GM19438 (cell line): ENCODE measurements around the gene TLE4.
"Not testable (repeated sequence)": the region's sequence is repeated elsewhere in the genome, so short reads cannot be mapped to it uniquely, and the experiment has no call there.

ENCODE experiments used
- ATAC-seq: cut with Tn5 transposase; IDR thresholded peaks from one replicate; pipeline ENCODE4 v1.9.1; 2021; ENCODE audit warnings: low read depth; ENCODE audit not compliant: unreplicated experiment

The TLE4 gene

DNA sequence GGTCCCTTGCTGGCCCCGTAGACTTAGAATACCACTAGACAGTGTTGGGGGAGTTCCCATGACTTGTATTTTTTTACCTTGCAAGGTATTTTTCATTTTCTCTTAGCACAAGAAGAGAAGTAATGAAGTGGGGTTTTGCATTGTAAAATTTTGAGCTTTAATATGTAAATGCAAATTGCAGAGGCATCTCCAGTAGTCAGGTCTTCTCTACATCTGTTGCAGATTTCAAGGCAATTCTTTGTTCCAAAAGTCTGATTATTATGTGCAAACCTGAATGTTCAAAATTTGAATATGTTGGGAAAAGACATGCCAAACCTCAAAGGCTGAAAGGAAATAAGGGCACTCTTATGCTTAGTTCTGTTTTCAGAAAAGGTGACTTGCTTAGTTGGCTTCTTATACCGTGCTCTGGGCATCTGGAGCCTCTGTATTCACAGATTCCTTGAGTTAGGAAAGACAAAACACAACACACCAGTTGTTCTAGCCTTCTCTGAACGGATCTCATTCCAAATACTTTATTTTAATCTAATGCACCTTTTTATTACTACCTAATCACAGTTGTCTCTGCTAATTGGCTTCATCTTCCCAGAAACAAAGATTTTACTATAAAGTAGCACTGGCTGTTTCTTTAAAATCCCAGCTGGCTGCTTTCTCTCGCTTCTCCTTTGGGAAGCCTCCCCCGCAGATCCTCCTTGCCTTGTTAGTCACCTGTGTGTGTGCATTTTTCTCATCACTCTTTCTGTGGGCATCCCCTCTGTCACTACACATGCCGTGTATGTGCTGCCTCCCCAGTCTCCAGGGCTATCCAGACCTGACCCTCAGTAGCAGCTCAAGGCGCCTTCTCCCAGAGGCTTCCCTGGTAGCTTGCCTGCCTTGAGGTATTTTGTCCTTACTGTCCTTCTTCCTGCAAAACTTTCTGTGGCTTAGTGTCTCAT, 138.2 kb downstream of the TLE4 start:
- ATAC-seq = no peak

DNA sequence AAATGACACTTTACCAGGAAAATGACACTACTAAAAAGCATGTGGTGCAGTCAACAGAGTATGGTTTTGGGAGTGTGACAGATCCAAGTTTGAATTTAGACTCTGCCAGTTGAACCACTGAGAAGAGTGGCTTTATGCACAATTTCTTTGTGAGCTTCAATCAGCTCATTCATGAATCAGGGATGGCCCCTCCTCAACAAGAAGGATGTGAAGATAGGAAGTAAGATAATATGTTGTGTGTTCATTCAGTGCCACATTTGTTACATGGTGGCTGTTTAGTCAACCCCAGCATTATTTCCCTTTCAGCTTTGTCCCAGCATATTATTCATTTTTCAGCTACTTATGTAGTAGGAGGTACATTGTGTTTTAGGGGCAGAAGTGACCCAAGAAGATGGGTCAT, 140.1 kb downstream of the TLE4 start:
- ATAC-seq = no peak

DNA sequence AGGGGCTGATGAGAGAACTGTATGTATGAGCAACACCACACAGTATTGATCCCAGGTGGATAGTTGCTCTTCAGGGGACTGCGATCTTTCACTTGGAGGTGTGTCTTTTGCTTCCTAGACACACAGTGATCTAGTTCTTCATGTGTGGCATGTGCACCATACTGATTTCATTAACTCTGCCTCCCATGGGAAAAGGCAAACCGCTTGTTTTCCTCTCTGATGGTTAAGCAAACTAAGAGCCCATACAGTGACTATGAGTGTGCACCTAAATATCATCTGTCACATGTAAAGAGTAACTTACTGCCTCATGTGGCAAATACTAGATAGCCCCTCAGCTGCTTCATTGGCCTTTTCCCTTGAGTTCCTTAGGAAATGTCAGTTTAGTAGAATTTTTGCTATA, 147.3 kb downstream of the TLE4 start:
- no peak for ATAC-seq

DNA sequence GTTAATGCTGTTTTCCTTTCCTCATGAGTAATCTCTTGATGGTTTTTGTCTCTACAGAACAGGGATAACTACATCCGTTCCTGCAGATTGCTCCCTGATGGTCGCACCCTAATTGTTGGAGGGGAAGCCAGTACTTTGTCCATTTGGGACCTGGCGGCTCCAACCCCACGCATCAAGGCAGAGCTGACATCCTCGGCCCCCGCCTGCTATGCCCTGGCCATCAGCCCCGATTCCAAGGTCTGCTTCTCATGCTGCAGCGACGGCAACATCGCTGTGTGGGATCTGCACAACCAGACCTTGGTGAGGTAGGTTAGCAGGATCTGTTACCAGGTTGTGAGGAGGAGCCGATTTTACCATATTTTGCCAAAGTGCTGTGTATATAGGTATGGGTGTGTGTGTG, 148.2 kb downstream of the TLE4 start:
- no peak for ATAC-seq

DNA sequence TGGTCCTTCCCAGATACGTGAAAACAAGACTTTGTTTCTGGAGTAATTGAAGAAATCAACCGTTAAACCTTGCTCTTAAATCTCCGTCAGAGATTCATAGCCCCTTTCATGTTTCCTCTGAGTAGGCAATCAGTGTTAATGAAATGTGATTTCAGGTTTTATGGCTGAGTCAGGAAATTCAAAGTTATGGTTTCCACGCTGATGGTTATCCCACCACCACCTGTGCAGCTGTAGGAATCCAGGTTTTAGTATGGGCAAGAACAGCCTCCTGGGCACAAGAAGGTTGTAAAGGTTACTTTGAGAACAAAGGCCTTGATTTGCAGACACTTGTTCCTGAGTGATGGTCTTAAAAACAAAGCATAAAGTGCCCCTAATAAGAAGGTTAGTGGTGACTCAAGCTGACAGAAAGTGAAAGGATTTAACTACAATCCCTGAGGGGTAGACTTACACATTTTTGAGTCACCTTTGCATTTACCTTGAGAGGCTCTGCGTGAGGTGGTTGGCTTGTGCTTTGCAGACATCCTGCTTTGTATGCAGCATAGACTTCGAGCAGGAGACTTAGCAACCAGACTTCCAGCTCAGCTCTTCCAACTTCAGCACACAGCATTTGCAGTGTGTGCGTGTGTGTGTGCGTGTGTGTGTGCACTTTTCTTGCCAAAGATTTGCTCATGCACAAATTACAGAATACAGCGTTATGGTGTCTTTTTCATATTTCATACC, 159.6 kb downstream of the TLE4 start:
- ATAC-seq = no peak

DNA sequence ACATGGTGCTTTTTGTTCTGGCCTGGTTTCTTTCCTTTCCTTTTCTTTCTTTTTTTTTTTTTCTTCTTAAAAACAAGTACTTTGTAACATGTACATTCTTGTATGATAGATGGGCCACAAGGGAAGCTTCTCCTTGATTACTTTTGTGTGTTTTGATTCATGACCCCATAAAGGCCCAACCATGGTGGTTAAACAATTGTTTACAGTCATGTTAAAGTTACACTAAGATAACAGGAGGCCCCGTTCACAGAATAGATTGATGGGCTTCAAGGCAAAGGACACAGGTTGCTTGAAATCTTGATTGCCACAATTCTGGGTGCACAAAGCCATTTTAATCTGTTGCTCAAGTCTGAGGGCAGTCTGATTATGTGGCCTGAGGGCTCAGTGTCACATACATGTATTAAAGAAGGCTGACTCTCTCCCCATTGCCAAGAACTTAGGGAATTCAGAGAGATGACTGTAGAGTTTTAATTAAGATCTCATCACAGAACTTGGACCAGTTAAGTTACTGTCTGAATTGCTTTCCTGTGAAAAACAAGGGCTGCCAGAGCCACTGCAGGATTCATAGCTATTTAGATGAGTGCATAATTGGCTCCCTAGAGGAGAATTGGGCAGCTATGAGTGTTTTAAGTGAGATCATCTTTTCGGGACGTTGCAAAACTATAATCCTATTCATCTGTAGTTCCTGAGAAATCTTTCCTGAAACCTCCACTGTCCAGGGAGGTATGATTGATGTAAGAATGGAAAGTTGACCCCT, 163.4 kb downstream of the TLE4 start:
- no peak for ATAC-seq

DNA sequence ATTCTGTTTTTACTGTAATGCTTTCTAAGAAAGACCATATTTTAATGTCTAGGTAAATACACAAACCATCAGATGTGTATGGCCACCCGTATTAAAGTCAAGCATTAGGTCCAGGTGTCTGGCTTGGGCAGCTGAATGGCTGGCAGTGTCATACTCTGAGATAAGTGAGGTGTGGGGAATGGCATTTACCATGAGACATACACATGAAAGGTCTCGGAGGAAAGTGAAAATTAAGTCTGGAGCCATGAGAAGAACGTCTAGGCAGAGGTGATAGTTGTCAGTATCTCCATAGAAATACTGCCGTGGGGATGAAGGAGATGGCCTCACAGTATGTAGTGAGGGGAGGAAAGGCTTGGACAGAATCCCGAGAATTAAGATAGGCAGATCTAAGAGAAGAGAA, 164.3 kb downstream of the TLE4 start:
- no peak for ATAC-seq

DNA sequence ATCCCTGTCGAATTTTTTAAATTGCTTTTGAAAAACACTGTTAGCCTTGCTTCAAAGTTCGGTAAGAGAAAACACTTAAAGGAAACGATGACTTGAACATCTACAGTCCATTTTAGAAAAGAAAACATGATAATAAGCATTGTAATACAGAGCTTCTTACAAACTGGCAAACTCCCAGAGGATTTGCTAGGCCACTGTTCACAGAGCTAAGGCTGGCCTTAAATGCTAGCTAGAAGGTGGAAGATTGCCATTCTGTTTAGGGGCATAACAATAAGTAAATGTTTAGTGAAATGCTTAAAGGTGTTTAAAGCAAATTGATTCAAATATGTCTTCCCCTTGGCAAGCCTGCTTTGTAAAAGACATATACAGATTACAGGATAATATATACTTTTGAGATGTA, 169.6 kb downstream of the TLE4 start:
- ATAC-seq = no peak

DNA sequence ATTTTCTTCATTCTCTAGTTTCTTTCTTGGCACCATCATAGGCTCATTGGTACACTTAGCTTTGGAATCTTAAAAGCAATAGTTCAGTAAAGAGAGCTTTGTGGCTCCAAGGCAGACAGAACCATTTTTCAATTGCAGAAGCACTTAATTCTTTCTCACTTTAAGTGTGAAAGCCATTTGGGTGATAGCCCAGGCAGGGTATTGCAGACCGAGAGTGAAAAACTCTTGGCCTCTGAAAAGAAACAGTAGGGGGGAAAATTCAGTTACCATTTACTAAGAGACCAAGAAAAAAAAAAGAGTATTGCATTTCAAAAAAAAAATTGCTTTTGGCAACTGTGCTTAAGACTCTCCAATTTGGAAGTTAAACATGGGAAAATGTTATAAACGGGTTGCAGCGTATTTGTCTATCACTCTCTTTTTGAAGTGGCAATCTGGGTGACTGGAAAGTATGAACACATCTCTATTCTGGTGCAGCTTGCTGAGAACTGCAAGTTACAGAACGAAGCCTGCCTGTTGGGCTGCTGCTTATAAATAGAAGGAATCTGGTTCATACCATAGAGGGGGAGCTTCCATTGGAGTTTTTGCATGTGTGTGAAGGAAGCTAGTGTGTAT, 170.5 kb downstream of the TLE4 start:
- ATAC-seq = no peak

DNA sequence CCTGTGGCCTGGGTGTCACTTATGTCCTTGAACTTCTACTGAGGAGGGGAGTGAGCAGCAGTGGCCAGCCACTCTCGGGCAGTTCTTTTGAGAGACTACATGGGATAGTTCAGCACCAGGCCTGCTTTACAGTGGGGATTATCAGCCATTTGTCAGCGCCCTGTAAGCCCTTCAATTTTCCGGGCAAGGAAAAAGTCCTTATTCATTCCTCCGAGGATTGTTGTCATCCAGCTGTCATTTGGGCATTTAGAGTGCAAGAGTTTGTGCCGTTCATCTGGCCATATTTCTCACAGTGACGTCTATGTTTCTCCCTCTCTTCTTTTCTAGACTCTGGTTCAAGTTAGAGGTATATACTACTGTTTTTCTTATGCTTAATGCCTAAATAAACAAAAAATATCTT, 172.8 kb downstream of the TLE4 start:
- no peak for ATAC-seq

DNA sequence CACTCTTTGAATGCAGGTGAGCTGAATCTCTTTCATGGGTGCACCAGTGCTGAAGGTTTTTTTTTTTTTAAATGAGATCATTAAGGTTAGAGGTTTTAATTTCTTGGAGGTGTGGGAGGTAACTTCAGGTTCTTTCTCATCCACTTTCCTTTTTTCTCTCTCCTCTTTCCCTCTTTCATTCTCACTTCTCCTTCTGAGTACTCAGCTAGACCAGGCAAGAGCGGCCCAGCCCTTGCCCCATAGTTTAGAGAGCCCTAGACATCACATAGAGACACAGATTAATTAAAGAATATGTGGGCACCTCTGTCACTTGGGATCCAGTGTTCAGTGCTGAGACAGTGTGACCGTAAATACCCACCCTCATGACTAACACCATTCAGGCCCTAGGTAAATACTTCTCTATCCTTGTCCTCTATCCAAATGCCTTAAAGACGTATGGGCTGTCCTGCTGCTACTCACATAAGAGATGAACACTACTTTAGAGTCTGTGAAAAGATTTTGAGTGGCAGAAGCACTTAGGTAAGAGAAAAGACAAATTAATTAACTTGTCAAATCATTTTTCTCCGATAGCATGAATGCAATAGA, 174.1 kb downstream of the TLE4 start:
- ATAC-seq = no peak

DNA sequence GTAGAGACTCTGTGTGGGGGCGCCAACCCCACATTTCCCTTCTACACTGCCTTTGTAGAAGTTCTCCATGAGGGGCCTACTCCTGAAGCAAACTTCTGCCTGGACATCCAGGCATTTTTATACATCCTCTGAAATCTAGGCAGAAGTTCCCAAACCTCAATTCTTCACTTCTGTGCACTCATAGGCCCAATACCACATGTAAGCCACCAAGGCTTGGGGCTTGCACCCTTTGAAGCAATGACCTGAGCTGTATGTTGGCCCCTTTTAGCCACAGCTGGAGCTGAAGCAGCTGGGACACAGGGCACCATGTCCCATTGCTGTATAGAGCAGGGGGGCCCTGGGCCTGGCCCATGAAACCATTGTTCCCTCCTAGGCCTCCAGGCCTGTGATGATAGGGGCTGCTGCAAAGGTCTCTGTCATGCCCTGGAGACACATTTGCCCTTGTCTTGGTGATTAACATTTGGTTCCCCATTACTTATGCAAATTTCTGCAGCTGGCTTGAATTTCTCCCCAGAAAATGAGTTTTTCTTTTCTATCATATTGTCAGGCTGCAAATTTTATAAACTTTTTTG, 180.2 kb downstream of the TLE4 start:
- ATAC-seq = not testable (repeated sequence)

DNA sequence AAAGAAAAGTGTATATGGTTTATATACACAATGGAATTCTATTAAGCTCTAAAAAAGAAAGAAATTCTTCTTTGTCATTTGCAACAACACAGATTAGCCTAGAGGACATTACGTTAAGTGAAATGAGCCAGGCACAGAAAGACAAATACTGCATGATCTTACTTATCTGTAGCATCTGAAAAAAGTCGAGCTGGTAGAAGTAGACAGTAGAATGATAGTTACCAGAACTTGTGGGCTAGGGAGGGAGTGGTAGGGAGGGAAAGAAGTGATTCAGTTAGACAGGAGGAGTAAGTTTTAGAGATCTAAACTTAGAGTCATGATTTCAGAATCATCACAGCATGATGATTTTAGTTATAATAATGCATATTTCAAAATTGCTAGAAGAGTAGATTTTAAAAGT, 184.6 kb downstream of the TLE4 start:
- no peak for ATAC-seq

DNA sequence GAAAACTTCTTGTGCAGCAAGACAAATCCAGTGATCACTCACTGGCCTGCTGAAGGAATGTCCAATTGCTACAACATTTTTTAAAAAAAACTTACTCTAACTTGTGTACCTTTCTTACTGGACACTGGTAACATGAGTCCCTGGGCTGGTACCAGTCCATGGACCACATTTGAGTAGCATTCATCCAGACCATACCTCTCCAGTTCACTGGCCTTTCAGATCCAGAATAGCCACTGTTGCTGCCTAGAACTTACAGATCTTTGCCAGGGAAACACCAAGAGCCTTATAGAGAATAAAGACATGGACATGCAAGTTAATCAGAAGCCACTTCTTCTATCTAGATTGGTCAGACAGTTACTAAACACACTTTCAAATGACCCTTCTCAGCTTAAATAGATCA, 185.3 kb downstream of the TLE4 start:
- no peak for ATAC-seq

DNA sequence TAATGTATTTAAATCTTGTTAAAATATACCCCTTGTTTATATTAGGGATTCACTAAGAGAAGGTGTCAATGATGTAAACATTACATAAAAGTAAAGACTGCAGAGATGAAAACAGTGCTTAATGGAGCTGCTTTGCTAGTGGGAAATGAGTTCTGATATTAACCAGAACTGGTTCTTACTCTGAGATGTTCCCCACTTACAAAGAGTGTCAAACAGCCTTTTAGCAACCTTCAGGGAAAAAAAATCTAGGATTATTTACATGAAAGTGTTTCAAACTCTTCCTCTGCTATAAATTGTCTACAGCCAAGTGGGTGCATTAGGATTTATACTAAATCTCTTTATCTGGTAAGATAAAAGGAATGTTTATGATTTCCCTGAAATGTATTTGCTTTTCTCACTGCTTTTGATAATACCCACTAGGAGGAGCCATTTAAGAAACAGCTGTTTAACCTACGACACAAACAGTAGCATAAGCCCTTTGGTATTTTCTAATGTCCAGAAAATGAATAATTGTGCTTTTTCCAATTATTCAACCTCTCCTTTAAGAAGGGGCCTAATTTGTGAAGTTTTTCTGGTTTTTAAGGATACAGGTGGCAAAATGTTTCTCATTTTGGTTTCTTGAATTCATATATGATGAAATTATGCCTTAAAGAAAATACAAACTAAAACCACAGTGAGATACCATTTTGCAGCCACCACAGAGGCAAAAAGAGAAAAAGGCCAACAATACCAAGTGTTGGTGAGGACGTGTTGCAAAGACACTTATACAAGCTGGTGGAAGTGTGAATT, 186.3 kb downstream of the TLE4 start:
- ATAC-seq = no peak

DNA sequence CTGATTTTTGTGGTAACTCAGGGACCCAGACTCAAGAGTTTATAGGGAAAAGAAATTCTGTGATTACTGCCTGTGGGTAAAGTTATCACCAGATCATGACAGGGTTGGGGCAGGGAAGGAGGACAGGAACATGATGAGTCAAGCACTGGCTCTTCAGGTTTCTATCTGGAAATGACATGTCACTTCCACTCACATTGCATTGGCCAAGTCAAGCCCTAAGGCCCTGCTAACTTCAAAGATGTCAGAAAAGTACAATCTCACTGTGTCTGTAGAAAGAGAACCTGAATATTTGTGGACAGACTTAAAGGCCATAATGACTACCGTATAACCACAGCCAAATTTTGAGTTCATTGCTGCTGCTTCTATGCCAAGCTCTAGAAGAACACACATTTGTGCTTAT, 187.7 kb downstream of the TLE4 start:
- no peak for ATAC-seq

DNA sequence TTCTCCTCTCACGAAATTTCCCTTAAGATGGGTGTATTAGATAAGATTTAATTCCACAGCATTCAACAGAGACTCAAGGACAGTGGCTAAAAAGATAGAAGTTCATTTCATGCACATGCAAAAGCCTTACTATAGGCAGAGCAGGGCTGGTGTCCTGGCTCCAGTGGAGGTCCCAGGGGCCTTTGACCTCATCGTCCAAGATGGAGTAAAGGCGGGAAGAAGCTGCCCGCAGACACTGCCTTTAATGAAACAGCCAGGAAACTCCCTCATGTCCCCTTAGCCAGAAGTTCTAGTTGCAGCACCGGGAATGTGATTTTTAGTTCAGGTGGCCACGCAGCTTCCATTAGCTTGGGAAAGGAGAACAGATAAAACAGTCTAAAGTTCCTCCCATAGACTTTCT, 190.3 kb downstream of the TLE4 start:
- no peak for ATAC-seq

DNA sequence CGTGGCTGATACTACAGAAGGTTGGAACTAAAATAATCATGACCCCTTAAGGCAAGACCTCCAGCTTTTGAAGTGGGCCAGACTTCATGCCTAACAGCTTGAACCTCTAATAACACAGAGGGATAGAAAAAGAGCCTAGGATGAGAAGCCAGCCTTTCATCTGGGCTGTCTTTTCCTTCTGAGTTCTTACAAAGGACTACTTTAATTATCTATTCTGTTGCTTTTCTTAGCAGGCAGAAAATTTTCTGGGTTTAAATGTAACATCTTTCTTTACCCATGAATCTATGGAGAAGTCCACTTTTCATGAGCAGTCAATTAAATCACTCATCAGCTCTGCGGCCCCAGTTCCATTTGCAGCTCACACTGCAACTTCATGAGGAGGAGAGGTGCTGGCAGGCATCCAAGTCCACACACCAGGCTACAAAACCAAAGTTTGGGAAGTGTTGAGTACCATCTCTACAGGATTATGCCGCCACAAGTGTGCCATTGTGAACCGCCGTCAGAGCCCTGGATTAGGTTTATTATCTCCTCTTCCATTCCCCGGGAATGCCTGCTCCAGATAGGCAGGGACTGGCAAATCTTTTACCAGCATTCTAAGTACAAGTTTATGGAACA, 192.0 kb downstream of the TLE4 start:
- ATAC-seq = no peak

DNA sequence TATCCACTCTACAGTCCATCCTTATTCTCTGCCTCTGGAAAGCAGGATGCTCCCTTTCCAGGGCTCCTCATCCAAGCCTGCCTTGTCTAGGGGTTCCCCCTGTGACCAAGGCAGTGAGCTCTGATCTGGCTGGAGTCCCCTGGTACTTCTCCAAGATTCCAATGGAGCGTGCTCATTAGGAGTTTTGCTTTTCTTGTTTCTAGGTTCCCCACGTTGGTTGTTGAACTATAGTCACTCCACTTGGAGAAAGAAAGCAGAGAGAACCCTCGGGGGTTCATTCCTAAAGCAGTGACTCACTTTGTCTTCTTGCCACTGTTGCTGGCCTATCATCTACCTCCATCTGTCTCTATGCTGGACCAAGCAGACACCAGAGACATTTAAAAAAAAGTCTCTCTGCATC, 192.6 kb downstream of the TLE4 start:
- no peak for ATAC-seq
